ENCODE results near the gene DAAM1.

- TF ChIP-seq, protein P1, sequence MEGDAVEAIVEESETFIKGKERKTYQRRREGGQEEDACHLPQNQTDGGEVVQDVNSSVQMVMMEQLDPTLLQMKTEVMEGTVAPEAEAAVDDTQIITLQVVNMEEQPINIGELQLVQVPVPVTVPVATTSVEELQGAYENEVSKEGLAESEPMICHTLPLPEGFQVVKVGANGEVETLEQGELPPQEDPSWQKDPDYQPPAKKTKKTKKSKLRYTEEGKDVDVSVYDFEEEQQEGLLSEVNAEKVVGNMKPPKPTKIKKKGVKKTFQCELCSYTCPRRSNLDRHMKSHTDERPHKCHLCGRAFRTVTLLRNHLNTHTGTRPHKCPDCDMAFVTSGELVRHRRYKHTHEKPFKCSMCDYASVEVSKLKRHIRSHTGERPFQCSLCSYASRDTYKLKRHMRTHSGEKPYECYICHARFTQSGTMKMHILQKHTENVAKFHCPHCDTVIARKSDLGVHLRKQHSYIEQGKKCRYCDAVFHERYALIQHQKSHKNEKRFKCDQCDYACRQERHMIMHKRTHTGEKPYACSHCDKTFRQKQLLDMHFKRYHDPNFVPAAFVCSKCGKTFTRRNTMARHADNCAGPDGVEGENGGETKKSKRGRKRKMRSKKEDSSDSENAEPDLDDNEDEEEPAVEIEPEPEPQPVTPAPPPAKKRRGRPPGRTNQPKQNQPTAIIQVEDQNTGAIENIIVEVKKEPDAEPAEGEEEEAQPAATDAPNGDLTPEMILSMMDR (IDR thresholded peaks at IDR 0.05), result peak in 2 of 6 experiments; percentile 16 to 23
- no peak for TF ChIP-seq POLR2A (IDR thresholded peaks at IDR 0.05)
Measured at GRCh38 chr14:59262717-59263454, 74.4 kb downstream of the DAAM1 start.

Data from thyroid gland (tissue), 4 donors.